Heart left ventricle (tissue), 13 donors: ENCODE data around the gene SYT9.

ENCODE experiments used
- CTCF ChIP-seq, 12 donors: fragments of 200-600 bp; sonication (generic) in 4 of 12; IDR thresholded peaks; one replicate each; pipeline versions ENCODE4 v1.5.0 to v1.8.0; 2018 to 2022; ENCODE audit warnings: antibody characterized with exemption in 12 of 12, mild to moderate bottlenecking in 5 of 12
- POLR2A ChIP-seq, 2 donors: fragments of 450-650 bp; IDR thresholded peaks; one replicate each; pipeline ENCODE4 v1.6.1; 2017; ENCODE audit warnings: antibody characterized with exemption in 2 of 2, mild to moderate bottlenecking in 2 of 2, moderate library complexity in 2 of 2
- donor health status: ischemic (EF 13 %, LVEDD 7.1; RV severe dilation, severe dysfunction).
- donor health status: DM: no; HTN: yes; CAD: no.
- donor health status: DM: no; HTN: no; CAD: no.
- donor health status: ischemic (EF 25% LVEDD 6.9; RV normal size, moderate dysfunction).
- donor health status: ischemic (EF 25% LVEDD 5.7; RV mildly dilated, moderate dysfunction).
- donor health status: ischemic (EF 35%, LVEDD 5.7; RV mildly dilated, moderate dysfunction).
- donor health status: nonischemic (EF 11% LVEDD 7.7; RV severe dilation, severe dysfunction).
- donor health status: DM: yes; HTN: yes; CAD: no.
- donor health status: PGD.
- donor health status: ischemic (EF 29% LVEDD 5.4; RV normal size, mild dysfunction).
- donor health status: nonischemic (EF 23%, LVEDD 6.1; RV moderate dilation, normal function).

GRCh38 chr11:7413961-7414915 is 162.5 kb downstream of the SYT9 start:
- TF ChIP-seq CTCF (IDR thresholded peaks at IDR 0.05) (no peak), POLR2A (IDR thresholded peaks at IDR 0.05) (no peak)
